WTC11 (cell line): ENCODE data around the gene SNCAIP. TPM values are rescaled to one million over a fixed set of nuclear protein-coding genes. Genes with fewer than 3 reads are reported as not detected.

Source experiments
- ATAC-seq: fragments of 200-7000 bp; cut with Tn5 transposase; 2 replicates; pipeline ENCODE4 v1.10.0; 2021; ENCODE audit warnings: mild to moderate bottlenecking, moderate library complexity
- CTCF ChIA-PET: fragments of 300-600 bp; sonication (Branson Sonifier 250); formaldehyde crosslinking; loops from one replicate; lab custom pipeline; 2021; ENCODE audit warnings: antibody characterized with exemption; lab: Charles Lee
- POLR2A ChIA-PET: fragments of 350-600 bp; sonication (Branson Sonifier 250); formaldehyde crosslinking; loops from one replicate; lab custom pipeline; 2021; ENCODE audit warnings: antibody characterized with exemption; lab: Charles Lee
- DNase-seq: peaks from one replicate; pipeline ENCODE4 v3.0.0; 2021; ENCODE audit warnings: low spot score
- H3K27ac Mint-ChIP-seq: 2 replicates; pipeline ENCODE4 v1.8.0; 2021; ENCODE audit warnings: mixed read lengths
- H3K27me3 Mint-ChIP-seq: 2 replicates; pipeline ENCODE4 v1.8.0; 2021; ENCODE audit warnings: low read depth, mild to moderate bottlenecking, moderate library complexity, mixed read lengths
- H3K36me3 Mint-ChIP-seq: 2 replicates; pipeline ENCODE4 v1.8.0; 2021; ENCODE audit warnings: mixed read lengths
- H3K4me1 Mint-ChIP-seq: 2 replicates; pipeline ENCODE4 v1.8.0; 2022; ENCODE audit warnings: mixed read lengths
- H3K4me3 Mint-ChIP-seq: 2 replicates; pipeline ENCODE4 v1.8.0; 2021; ENCODE audit warnings: mild to moderate bottlenecking, moderate library complexity, mixed read lengths
- H3K9me3 Mint-ChIP-seq: 2 replicates; pipeline ENCODE4 v1.8.0; 2021; ENCODE audit warnings: mixed read lengths
- CREB1 ChIP-seq: sonication (generic); formaldehyde crosslinking; IDR thresholded peaks from 2 replicates; pipeline ENCODE4 v1.8.0; 2023; ENCODE audit warnings: mild to moderate bottlenecking, missing genetic modification reagents
- EMX1 ChIP-seq: fragments of 250-450 bp; sonication (Bioruptor Pico); IDR thresholded peaks from 2 replicates; pipeline ENCODE4 v1.8.0; 2021; ENCODE audit warnings: mild to moderate bottlenecking
- ESRRA ChIP-seq: sonication (generic); formaldehyde crosslinking; IDR thresholded peaks from 2 replicates; pipeline ENCODE4 v1.8.1; 2022; ENCODE audit warnings: mild to moderate bottlenecking, missing genetic modification reagents, borderline replicate concordance
- FOXK1 ChIP-seq: sonication (generic); formaldehyde crosslinking; IDR thresholded peaks from 2 replicates; pipeline ENCODE4 v1.8.0; 2022; ENCODE audit warnings: mild to moderate bottlenecking, moderate library complexity, missing genetic modification reagents
- GABPB1 ChIP-seq: sonication (generic); formaldehyde crosslinking; IDR thresholded peaks from 2 replicates; pipeline ENCODE4 v1.8.1; 2023; ENCODE audit warnings: mild to moderate bottlenecking, missing genetic modification reagents
- JUN ChIP-seq: sonication (generic); formaldehyde crosslinking; IDR thresholded peaks from 2 replicates; pipeline ENCODE4 v1.8.0; 2023; ENCODE audit warnings: mild to moderate bottlenecking, missing genetic modification reagents
- MXD4 ChIP-seq: fragments of 250-450 bp; sonication (Bioruptor Pico); IDR thresholded peaks from 2 replicates; pipeline ENCODE4 v1.8.0; 2021; ENCODE audit warnings: mild to moderate bottlenecking, moderate library complexity, borderline replicate concordance
- MYBL2 ChIP-seq: sonication (generic); formaldehyde crosslinking; IDR thresholded peaks from 2 replicates; pipeline ENCODE4 v1.8.1; 2023; ENCODE audit warnings: mild to moderate bottlenecking, moderate library complexity, missing genetic modification reagents
- NFATC4 ChIP-seq: fragments of 250-450 bp; sonication (Bioruptor Pico); IDR thresholded peaks from 2 replicates; pipeline ENCODE4 v1.9.0; 2021; ENCODE audit warnings: mild to moderate bottlenecking
- NFE2L1 ChIP-seq: sonication (generic); formaldehyde crosslinking; IDR thresholded peaks from 2 replicates; pipeline ENCODE4 v1.8.1; 2023; ENCODE audit warnings: missing genetic modification reagents
- OVOL2 ChIP-seq: fragments of 250-450 bp; sonication (Bioruptor Pico); IDR thresholded peaks from 2 replicates; pipeline ENCODE4 v1.9.0; 2021; ENCODE audit warnings: mild to moderate bottlenecking, borderline replicate concordance
- RELA ChIP-seq: sonication (generic); formaldehyde crosslinking; IDR thresholded peaks from 2 replicates; pipeline ENCODE4 v1.8.1; 2022; ENCODE audit warnings: missing genetic modification reagents, mild to moderate bottlenecking, borderline replicate concordance
- SMAD3 ChIP-seq: sonication (generic); formaldehyde crosslinking; IDR thresholded peaks from 2 replicates; pipeline ENCODE4 v1.8.0; 2022; ENCODE audit warnings: missing genetic modification reagents, mild to moderate bottlenecking, borderline replicate concordance
- SMAD4 ChIP-seq: sonication (generic); formaldehyde crosslinking; IDR thresholded peaks from 2 replicates; pipeline ENCODE4 v1.8.0; 2022; ENCODE audit warnings: mild to moderate bottlenecking, missing genetic modification reagents
- ZBTB21 ChIP-seq: sonication (generic); formaldehyde crosslinking; IDR thresholded peaks from 2 replicates; pipeline ENCODE4 v1.8.1; 2023; ENCODE audit warnings: mild to moderate bottlenecking, missing genetic modification reagents, borderline replicate concordance
- ZNF232 ChIP-seq: sonication (generic); formaldehyde crosslinking; IDR thresholded peaks from 2 replicates; pipeline ENCODE4 v1.8.0; 2022; ENCODE audit warnings: mild to moderate bottlenecking, missing genetic modification reagents
- total RNA-seq: library from RNA; stranded (reverse); gene quantifications from 3 replicates; pipeline ENCODE4 v1.2.3, GENCODE V29; 2021
- TF ChIP-seq, protein P1 (sequence below): sonication (generic); formaldehyde crosslinking; IDR thresholded peaks from 2 replicates; pipeline ENCODE4 v1.8.0; 2022; ENCODE audit warnings: mild to moderate bottlenecking, missing genetic modification reagents
- TF ChIP-seq, protein P2 (sequence below): fragments of 250-450 bp; sonication (Bioruptor Pico); IDR thresholded peaks from 2 replicates; pipeline ENCODE4 v1.9.0; 2021; ENCODE audit warnings: mild to moderate bottlenecking
- TF ChIP-seq, protein P3 (sequence below): fragments of 250-450 bp; sonication (Bioruptor Pico); IDR thresholded peaks from 2 replicates; pipeline ENCODE4 v1.9.0; 2021; ENCODE audit warnings: mild to moderate bottlenecking, borderline replicate concordance
- TF ChIP-seq, protein P4 (sequence below): sonication (generic); formaldehyde crosslinking; IDR thresholded peaks from 2 replicates; pipeline ENCODE4 v1.8.1; 2023; ENCODE audit warnings: mild to moderate bottlenecking, missing genetic modification reagents
- TF ChIP-seq, protein P5 (sequence below): sonication (generic); formaldehyde crosslinking; IDR thresholded peaks from 2 replicates; pipeline ENCODE4 v1.8.1; 2022; ENCODE audit warnings: low read depth, mild to moderate bottlenecking, moderate library complexity, missing genetic modification reagents, borderline replicate concordance

SNCAIP gene
- total RNA-seq, 1 experiment from 2014 or later, result 10.0 TPM

DNA sequence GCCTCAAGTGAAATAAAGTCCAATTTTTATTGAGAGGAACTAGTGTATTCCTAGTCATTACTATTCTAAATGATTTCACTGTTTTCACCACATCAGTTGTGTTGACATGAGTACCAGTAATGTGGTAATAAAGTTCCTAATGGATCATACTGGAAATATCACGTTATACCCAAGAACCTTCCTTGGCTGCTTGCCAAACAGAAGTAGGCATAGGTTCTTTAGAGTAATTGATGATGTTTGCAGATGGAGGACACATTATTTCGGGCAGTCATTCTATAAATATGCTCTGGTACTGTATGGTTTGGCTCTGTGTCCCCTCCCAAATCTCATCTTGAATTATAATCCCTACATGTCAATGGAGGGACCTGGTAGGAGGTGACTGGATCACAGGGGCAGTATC, 15.1 kb downstream of the SNCAIP start:
- Mint-ChIP-seq H3K4me3 (no peak overlapping the region), H3K9me3 (no peaks in the 10 kb centered on the region), H3K27ac (no peak overlapping the region), H3K36me3 (no peaks in the 10 kb centered on the region), H3K4me1 (peaks cover 10% of the 10 kb centered on the region), H3K27me3 (no peaks in the 10 kb centered on the region)
- POLR2A ChIA-PET, result no interaction called here
- DNase-seq (no peak), ATAC-seq (no peak)
- TF ChIP-seq RELA (CRISPR knock-in tag) (no peak), EMX1 (CRISPR knock-in tag) (no peak), ZBTB21 (CRISPR knock-in tag) (no peak), JUN (CRISPR knock-in tag) (no peak), GABPB1 (no peak), ESRRA (CRISPR knock-in tag) (no peak), FOXK1 (no peak)
- TF ChIP-seq, protein P1, sequence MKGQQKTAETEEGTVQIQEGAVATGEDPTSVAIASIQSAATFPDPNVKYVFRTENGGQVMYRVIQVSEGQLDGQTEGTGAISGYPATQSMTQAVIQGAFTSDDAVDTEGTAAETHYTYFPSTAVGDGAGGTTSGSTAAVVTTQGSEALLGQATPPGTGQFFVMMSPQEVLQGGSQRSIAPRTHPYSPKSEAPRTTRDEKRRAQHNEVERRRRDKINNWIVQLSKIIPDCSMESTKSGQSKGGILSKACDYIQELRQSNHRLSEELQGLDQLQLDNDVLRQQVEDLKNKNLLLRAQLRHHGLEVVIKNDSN, result no peak
- TF ChIP-seq, protein P2, sequence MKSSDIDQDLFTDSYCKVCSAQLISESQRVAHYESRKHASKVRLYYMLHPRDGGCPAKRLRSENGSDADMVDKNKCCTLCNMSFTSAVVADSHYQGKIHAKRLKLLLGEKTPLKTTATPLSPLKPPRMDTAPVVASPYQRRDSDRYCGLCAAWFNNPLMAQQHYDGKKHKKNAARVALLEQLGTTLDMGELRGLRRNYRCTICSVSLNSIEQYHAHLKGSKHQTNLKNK, result no peak
- TF ChIP-seq, protein P3, sequence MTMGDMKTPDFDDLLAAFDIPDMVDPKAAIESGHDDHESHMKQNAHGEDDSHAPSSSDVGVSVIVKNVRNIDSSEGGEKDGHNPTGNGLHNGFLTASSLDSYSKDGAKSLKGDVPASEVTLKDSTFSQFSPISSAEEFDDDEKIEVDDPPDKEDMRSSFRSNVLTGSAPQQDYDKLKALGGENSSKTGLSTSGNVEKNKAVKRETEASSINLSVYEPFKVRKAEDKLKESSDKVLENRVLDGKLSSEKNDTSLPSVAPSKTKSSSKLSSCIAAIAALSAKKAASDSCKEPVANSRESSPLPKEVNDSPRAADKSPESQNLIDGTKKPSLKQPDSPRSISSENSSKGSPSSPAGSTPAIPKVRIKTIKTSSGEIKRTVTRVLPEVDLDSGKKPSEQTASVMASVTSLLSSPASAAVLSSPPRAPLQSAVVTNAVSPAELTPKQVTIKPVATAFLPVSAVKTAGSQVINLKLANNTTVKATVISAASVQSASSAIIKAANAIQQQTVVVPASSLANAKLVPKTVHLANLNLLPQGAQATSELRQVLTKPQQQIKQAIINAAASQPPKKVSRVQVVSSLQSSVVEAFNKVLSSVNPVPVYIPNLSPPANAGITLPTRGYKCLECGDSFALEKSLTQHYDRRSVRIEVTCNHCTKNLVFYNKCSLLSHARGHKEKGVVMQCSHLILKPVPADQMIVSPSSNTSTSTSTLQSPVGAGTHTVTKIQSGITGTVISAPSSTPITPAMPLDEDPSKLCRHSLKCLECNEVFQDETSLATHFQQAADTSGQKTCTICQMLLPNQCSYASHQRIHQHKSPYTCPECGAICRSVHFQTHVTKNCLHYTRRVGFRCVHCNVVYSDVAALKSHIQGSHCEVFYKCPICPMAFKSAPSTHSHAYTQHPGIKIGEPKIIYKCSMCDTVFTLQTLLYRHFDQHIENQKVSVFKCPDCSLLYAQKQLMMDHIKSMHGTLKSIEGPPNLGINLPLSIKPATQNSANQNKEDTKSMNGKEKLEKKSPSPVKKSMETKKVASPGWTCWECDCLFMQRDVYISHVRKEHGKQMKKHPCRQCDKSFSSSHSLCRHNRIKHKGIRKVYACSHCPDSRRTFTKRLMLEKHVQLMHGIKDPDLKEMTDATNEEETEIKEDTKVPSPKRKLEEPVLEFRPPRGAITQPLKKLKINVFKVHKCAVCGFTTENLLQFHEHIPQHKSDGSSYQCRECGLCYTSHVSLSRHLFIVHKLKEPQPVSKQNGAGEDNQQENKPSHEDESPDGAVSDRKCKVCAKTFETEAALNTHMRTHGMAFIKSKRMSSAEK (CRISPR knock-in tag), result no peak
- TF ChIP-seq, protein P4, sequence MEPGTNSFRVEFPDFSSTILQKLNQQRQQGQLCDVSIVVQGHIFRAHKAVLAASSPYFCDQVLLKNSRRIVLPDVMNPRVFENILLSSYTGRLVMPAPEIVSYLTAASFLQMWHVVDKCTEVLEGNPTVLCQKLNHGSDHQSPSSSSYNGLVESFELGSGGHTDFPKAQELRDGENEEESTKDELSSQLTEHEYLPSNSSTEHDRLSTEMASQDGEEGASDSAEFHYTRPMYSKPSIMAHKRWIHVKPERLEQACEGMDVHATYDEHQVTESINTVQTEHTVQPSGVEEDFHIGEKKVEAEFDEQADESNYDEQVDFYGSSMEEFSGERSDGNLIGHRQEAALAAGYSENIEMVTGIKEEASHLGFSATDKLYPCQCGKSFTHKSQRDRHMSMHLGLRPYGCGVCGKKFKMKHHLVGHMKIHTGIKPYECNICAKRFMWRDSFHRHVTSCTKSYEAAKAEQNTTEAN (CRISPR knock-in tag), result no peak
- CTCF ChIA-PET, result interaction anchor here (0.6 kb wide), 2 partner anchors 8 to 1046 kb away, joined by 3 to 4 read pairs; no protein-coding TSS in a partner anchor

DNA sequence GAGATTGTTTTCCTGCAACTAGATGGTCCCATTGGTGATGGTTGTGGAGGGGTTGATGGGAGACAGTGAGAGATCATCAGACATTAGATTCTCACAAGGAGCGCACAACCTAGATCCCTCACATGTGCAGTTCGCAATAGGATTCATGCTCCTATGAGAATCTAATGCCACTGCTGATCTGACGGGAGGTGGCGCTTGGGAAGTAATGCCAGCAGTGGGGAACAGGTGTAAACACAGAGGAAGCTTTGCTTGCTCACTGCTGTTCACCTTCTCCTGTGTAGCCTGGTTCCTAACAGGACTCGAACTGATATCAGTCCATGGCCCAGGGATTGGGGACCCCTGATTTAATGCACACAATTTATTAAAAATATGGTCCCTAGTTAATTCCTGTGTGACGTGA, 18.8 kb downstream of the SNCAIP start:
- ATAC-seq (no peak), DNase-seq (no peak)
- ChIA-PET POLR2A (no interaction called here), CTCF (no interaction called here)
- Mint-ChIP-seq H3K27me3 (no peaks in the 10 kb centered on the region), H3K4me1 (peaks cover 23% of the 10 kb centered on the region), H3K9me3 (no peaks in the 10 kb centered on the region), H3K4me3 (no peak overlapping the region), H3K36me3 (no peaks in the 10 kb centered on the region), H3K27ac (no peak overlapping the region)
- no peak for TF ChIP-seq NFE2L1 (CRISPR knock-in tag)

DNA sequence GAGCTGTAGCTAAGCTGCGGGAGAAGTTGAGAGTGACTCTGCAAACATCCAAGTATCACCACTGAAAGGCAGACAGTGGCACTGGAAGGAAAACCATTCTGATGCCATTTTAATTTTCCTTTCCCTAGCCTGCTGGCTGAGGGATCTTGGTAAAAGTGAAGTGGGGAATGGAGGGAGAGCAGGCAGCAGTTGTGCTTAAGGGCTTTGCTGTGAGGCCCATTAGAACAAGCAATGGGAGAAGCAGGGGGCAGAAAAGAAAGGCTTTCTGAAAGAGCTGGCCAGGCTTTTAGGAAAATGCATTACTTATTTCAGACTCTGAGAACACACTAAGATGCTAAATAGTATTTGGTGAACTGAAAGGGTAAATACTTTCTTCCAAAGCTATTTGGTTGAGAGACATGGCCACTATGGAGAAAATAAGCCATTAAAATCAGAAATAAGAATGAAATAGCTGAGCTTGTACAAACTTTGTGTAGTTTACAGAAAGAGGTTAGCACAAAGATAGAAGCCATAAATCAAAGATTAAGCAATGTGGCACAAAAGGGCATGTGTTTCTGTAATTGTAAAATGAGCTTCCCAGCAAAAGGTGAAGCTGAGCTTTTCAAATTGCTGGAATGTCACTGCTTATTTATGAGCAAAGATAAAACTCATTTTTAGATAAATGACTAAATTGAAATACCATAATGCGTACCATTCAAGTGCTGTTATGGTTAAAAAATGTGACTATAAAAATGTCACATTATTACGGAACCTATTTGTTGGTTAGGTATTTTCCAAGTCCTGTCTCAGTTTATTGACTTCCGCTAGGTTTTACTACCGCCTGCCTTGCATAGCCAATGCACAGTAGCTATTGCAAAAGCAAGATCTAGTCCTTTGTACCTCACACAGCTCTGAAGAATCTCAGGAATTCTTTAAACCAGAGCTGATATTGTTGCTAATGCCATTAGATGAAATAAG, 20.8 kb downstream of the SNCAIP start:
- Mint-ChIP-seq H3K27ac (peak overlapping the region; percentile 64), H3K27me3 (no peaks in the 10 kb centered on the region), H3K4me1 (peaks cover 23% of the 10 kb centered on the region), H3K36me3 (no peaks in the 10 kb centered on the region), H3K4me3 (no peak overlapping the region), H3K9me3 (no peaks in the 10 kb centered on the region)
- ChIA-PET POLR2A (no interaction called here), CTCF (interaction anchor here (0.9 to 1.2 kb wide), 2 partner anchors 82 to 176 kb away, joined by 3 read pairs; no protein-coding TSS in a partner anchor)
- peak; percentile 50 for ATAC-seq
- DNase-seq, result no peak
- no peak for TF ChIP-seq SMAD4
- no peak for TF ChIP-seq MYBL2
- TF ChIP-seq, protein P5, sequence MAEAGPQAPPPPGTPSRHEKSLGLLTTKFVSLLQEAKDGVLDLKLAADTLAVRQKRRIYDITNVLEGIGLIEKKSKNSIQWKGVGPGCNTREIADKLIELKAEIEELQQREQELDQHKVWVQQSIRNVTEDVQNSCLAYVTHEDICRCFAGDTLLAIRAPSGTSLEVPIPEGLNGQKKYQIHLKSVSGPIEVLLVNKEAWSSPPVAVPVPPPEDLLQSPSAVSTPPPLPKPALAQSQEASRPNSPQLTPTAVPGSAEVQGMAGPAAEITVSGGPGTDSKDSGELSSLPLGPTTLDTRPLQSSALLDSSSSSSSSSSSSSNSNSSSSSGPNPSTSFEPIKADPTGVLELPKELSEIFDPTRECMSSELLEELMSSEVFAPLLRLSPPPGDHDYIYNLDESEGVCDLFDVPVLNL, result no peak
- no peak for TF ChIP-seq CREB1
- no peak for TF ChIP-seq MXD4 (CRISPR knock-in tag)
- no peak for TF ChIP-seq OVOL2 (CRISPR knock-in tag)
- TF ChIP-seq SMAD3 (CRISPR knock-in tag), result no peak
- no peak for TF ChIP-seq NFATC4 (CRISPR knock-in tag)
- TF ChIP-seq ZNF232 (CRISPR knock-in tag), result no peak
